NCI-H146 treated with DMSO at 0.1 percent for 48 hours (cell line): Measurements from ENCODE around the gene OSGEP.
"Not testable (repeated sequence)": the region's sequence is repeated elsewhere in the genome, so short reads cannot be mapped to it uniquely, and the experiment has no call there.

Experiments used
- DNase-seq: peaks from one replicate; lab custom pipeline; 2025; ENCODE audit not compliant: unreplicated experiment; lab: John Stamatoyannopoulos, UW

OSGEP gene

DNA sequence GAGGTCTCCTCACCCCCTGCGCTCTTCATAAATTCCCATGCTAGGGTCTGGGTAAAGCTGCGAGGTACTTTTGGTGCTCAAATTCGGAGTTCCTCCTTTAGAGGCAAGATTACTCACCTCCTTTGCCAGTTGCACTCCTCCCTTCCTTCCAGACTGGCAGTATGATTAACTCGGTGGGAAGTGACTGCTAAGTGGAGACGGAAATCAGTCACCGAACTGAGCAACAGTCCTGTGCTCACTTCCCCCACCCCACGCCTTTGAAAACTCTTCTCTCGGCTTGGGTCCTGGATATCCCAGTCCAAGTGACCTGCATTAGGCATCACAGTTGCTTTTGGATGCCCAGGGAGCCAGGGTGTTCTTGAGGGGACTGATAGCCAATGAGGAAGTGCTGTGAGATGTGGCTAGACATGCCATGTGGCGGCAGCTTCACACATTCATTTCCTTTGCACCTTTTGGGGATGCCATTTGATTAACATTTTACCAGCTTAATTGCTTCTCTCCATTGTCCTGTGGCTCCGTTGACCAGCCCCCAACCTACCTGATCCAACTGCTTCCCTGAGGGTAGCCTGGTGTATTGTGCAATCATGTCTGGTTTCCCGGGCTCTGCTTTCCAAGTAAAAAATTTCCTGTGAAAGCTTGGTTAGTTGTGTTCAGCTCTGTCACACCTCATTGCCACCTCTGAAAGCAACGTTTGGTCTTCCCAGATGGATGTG lies 15.4 kb upstream of the OSGEP start:
- peak; percentile 19 for DNase-seq

GRCh38 chr14:20469242-20469889 lies 14.8 kb upstream of the OSGEP start, which contains the start of gene PNP:
TSS of gene PNP (plus strand) at chr14:20469406. CDS start at chr14:20469525, 119 bp downstream.
- peak; percentile 87 for DNase-seq

DNA sequence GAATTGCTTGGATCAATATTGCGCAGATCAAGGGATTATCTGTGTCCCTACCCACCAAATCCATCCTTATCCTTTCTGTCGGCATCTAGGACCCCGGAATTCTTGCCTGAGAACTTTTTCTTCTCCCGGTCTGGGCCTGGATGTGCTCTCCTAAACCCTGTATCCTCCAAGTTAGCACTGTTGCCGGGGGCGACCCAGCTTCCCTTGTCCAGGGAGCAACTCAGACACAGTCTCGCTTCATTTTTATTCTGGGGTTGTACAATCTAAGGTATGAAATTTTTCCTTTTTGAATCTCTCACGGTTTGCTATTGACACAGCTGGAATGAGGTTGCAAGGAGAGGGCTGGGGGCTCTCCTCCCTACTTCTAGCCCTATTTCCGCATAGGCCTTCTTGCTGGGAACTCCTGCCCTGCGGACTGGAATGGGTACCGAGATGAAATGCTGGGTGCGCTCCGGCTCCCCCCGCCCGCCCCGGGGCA lies 14.2 kb upstream of the OSGEP start:
- no peak for DNase-seq

DNA sequence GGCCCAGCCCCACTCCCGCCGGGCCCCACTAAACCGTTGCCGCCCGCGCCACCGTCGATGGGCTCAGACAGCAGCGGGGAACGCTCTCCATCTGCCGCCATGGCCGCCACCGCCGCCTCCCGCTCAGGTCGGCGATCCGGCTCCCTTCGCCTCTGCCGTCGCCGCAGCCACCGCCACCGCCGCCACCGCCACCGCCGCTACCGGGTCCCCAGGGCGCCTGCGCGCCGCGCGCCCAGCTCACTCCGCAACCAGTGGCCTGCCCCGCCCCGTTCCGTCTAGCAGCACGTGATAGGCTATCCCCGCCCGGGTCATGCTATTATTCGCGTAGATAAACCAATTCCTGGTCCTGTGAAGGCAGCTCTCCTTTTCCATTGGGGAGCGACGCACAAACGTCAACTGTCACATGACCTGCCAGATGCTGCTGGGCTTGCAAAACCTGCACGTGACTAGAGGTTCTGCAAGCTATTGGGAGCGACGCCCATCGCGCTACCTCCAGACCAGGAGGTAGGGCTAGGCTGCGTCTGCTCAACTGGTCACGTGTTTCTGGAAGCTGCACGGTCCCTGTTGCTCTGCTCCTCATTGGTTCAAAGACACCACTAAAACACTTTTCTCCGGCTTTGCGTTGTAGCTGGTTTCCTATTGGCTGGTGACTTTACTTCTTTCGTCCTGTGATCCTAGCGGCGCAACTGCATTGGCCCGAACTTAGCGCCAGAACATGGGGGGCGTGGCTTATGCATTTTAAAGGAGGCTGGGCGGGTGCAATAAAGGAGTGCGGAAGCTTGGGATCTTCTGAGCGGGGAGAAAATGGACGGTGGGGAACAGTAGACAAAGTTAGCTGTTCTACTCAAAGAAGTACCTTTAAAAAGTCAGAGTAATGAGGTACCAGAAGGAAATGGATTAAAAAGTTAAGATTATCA lies 6.9 kb upstream of the OSGEP start, which contains the start of gene PIP4P1:
TSS of gene PIP4P1 (minus strand) at position 210 of the 917 bp plus-strand sequence. CDS start at position 101, 109 bp downstream.
- peak; percentile 99 for DNase-seq

GRCh38 chr14:20460458-20461224 lies 6.0 kb upstream of the OSGEP start:
- peak; percentile 21 for DNase-seq

- no peak for DNase-seq
Observed at GRCh38 chr14:20458031-20458789, 3.6 kb upstream of the OSGEP start.

- no peak for DNase-seq
Observed at GRCh38 chr14:20456971-20457370, 2.4 kb upstream of the OSGEP start.

GRCh38 chr14:20455355-20456300 lies 1.0 kb upstream of the OSGEP start:
- DNase-seq, result no peak

- DNase-seq, result not testable (repeated sequence)
Observed at GRCh38 chr14:20452831-20453230, 1.8 kb downstream of the OSGEP start.

DNA sequence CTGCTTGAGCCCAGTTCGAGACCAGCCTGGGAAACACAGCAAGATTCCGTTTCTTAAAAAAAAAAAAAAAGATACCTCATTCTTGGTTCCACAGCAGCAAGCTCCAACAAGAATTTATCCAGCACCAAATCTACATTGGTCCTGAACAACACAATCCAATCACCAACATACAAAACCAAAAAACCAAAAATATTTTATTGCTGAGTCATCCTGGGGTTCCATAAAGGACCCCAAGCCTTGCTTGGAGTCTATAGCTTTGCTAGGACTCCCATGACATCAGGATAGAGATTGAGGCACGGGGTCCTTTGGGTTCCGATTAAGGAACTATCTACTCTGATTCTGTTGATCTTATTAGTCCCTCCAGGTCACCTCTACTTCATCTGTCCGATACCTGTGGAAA lies 7.7 kb downstream of the OSGEP start:
- no peak for DNase-seq

DNA sequence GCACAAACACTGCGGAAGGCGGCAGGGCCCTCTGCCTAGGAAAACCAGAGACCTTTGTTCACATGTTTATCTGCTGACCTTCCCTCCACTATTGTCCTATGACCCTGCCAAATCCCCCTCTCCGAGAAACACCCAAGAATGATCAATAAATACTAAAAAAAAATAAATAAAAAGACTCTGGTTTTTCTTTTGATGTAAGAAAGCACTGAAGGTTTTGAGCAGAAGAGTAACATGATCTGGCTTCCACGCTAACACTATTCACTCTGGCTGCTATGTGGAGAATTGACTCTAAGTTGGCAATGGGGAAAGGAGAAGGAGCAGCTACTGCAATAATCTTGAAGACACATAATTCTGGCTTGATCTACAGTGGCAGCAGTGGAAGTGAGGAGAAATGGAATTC lies 11.0 kb downstream of the OSGEP start:
- DNase-seq, result not testable (repeated sequence)

DNA sequence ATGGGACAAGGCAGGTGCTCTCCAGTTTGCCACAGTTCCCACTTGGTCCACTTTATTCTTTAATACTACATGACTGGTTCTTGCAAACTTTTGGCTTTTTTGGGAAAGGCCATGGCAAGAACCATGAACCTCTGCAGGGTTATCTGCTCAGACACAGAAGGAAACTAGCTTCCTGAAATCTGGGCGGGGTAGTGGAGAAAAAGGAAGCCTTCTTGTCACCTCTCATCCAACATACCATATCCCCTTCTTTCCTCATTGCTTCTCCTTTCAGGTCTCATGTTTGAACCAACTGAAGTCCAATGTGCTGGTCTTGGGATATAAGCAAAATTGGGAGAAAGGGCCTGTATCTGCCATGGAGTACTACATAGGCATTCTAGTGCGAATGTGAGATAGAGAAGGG lies 13.2 kb downstream of the OSGEP start:
- no peak for DNase-seq

DNA sequence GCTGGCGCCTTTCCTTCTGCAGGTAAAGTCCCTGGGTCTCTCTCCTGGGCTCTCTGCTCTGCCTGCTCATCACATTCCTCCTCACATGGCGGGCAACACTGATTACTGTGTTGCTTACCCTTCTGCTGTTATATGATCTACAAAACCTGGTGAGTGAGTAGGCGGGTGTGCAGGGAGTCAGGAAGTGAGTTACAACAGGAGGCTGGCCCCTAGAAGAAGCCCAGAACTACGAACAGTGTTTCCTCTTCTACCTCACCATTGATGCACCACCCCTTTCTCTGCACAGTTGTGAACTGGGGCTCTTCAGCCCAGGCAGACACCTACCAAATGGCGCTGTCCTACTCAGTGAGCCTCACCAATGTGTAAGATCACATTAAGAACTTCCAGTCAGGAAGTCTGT lies 13.7 kb downstream of the OSGEP start:
- no peak for DNase-seq

DNA sequence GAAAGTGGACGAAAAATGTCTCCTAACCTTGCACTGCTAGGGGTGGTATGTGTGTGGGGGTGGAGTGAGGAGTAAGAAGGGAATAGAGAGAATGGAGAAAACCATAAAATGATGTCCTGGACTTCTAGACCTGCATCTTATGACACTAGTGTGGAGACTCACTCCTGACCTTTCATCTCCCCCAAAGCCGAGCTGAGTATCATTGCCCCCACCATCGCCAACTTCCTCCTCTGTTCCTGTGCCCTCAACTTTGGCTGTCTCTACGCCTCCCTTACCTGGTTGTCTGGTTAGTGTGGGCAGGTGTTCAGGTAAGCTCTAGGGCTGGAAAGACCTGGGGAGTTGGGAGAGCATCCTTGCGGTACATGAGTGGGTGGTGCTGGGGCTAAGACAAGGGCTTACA lies 14.1 kb downstream of the OSGEP start:
- DNase-seq, result no peak

DNA sequence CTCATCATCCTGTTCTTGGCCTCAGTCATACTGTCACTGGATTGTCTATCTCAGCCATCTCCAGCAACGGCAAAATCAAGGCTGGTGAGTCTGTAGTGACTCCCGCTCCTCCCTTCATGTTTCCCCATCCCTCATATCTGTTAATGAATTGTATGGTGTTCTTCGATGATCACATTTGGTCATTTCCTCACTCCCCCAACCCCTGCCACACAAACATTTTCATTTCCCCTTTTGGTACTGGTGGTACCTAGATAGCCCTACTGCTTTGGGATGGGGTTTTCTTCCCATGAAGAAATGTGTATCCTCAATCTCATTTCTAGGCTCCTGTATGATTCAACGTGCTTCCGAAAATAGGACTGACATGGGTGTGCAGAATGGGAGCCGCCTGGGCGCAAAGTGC lies 15.9 kb downstream of the OSGEP start:
- no peak for DNase-seq

GRCh38 chr14:20436363-20436755 lies 18.3 kb downstream of the OSGEP start:
- no peak for DNase-seq

DNA sequence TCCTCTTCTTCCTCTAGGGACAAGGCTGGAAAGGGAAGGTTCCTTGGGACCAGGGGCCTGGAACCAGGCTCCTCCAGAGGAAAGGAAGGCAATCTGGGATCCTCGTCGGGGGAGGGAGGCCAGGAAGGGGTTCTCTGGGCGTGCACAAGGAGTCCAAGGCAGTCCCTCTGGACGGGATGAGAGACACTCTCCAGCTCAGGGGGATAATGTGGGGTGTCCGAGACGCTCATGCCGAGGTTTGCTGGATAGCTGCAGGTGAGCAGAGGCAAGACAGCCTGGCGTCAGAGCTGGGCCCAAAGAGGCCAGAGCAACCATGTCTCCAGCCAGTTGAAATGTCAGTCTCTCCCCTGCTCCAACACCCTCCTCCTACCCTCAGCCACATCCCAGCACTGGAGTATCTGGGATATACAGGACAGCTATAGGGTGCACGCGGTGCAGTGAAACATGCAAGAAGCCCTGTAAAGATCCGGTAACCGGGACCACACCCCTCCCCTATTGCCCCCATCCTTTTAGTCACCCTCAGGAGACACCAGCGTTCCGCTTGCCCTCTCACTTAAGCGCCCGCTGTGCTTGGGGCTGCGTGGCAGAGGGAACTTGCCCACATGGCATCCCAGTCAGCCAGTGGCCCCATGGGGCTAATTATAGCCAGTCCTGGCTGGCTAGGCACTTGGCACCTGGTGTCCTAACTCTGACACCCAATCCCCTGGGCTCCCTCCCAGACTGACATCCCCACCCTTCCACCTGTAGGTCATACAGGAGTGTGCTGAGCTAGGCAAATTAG lies 18.8 kb downstream of the OSGEP start, which contains the start of gene KLHL33:
TSS of gene KLHL33 (minus strand) at position 585 of the 781 bp plus-strand sequence. CDS start at position 230, 355 bp downstream.
- no peak for DNase-seq
